ENCODE results near the gene MYMX. TPM values are rescaled to one million over a fixed set of nuclear protein-coding genes. Genes with fewer than 3 reads are reported as not detected.

Gene MYMX
- total RNA-seq, 1 experiment from 2014 or later, result not detected

DNA sequence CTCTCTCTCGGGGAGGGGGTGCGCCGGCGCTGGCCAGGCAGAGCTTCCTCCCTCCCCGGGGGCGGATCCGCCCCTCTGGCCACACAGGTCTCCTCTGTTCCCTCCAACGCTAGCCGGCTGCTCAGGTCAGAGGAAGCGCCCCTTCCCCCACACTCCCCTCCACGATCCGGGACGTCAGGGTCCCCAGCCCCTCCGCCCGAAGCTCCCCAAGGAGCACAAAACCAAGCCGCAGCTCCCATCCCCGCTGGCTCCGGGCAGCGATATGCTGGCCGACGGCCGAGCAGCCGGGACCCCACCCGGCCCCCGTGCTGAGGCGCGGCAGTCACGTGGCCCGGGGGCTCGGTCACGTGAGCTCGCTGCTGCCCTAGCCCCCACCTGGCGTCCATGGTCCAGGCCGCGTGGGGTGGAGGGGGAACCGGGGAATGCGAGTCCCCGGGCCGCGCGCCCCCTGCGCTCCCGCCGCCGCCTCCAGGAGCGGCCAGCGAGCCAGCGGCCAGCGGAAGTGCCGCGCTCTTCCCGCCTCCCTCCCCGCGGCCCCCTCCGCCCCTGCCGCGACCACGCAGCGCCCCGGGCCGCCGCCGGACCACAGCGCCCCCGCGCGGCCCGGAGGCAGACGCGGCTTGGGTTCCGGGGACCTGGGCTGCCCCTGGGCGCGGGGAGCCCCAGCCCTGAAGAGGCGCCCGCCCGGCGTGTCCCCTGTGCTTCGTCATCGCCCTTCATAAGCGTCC, 40.5 kb downstream of the MYMX start, which contains the start of gene SLC35B2:
Gene SLC35B2, minus strand, starts transcription at position 504 of the 728 bp plus-strand sequence. Its CDS starts 118 bp downstream, at position 386.
- ChIA-PET POLR2A (interaction anchor here (0.5 to 2.0 kb wide), 8 partner anchors 10 to 548 kb away, joined by 3 to 37 read pairs (median 4); partner anchors contain the start of genes HSP90AB1 and SLC29A1), CTCF (interaction anchor here (0.7 to 3.4 kb wide), 10 partner anchors 10 to 163 kb away, joined by 3 to 18 read pairs (median 6); partner anchors contain the start of genes AARS2, HSP90AB1 and TMEM151B)
- TF ChIP-seq, protein P1, sequence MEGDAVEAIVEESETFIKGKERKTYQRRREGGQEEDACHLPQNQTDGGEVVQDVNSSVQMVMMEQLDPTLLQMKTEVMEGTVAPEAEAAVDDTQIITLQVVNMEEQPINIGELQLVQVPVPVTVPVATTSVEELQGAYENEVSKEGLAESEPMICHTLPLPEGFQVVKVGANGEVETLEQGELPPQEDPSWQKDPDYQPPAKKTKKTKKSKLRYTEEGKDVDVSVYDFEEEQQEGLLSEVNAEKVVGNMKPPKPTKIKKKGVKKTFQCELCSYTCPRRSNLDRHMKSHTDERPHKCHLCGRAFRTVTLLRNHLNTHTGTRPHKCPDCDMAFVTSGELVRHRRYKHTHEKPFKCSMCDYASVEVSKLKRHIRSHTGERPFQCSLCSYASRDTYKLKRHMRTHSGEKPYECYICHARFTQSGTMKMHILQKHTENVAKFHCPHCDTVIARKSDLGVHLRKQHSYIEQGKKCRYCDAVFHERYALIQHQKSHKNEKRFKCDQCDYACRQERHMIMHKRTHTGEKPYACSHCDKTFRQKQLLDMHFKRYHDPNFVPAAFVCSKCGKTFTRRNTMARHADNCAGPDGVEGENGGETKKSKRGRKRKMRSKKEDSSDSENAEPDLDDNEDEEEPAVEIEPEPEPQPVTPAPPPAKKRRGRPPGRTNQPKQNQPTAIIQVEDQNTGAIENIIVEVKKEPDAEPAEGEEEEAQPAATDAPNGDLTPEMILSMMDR (IDR thresholded peaks at IDR 0.05; ENCODE audit: insufficient read depth in 1 of 2, low read depth in 1 of 2, low read length in 1 of 2, severe bottlenecking in 1 of 2, unreplicated experiment in 1 of 2), result peak; percentile 31 to 66
- Mint-ChIP-seq H3K27me3 (ENCODE audit: insufficient read depth, unreplicated experiment) (no peaks in the 10 kb centered on the region), H3K27ac (ENCODE audit: unreplicated experiment) (peak within 1 kb of the TSS; percentile 87), H3K4me1 (ENCODE audit: low read depth, unreplicated experiment) (peaks cover 29% of the 10 kb centered on the region), H3K9me3 (ENCODE audit: unreplicated experiment) (no peaks in the 10 kb centered on the region), H3K4me3 (ENCODE audit: unreplicated experiment) (peak within 1 kb of the TSS; percentile 78), H3K36me3 (ENCODE audit: insufficient read depth, unreplicated experiment) (peaks cover 64% of the 10 kb centered on the region)
- H3K4me1 ChIP-seq, result peaks cover 8% of the 10 kb centered on the region; the same call in 1 of the 2 replicates
- no peaks in the 10 kb centered on the region for H3K27me3 ChIP-seq (replicated peaks; ENCODE audit: control insufficient read depth, insufficient read depth, low read length)
- peak within 1 kb of the TSS; percentile 60 for H3K4me3 ChIP-seq (ENCODE audit: low read depth, low read length)
- intact Hi-C loops (cut with micrococcal nuclease; ENCODE audit: unreplicated experiment), result no loop called here
- H3K36me3 ChIP-seq (ENCODE audit: control insufficient read depth, insufficient read depth, low read length), result peaks cover 7% of the 10 kb centered on the region
- peak; percentile 82 for DNase-seq
- BruUV-seq (replicated peaks), result no TSS peak
- no peaks in the 10 kb centered on the region for H3K9me3 ChIP-seq

DNA sequence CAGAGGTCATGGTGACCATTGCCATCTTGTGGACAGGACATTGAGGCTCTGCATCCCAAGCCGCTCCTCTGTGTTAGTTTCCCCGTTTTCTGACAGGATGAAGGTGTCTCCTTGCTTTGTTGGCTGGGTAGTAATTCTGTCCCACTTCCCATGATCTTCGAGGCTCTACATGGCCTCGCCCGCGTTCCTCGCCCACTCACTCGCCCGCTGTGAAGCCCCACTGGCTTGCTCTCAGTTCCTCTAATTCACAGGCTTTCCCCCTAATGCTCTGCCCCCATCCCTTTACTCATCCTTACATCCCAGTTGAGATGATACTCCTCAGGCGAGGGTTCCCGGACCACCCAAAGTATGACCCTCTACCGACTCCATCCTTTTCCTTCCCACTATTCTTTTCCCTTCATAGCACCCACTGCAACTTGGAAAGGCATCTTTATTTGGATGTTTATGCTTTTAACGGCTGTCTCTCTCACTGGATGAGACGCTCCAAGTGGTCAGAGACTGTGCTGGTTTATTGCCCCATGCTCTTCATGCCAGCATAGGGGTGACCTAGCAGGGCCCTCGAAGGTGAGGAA, 41.1 kb downstream of the MYMX start:
- intact Hi-C loops (cut with micrococcal nuclease; ENCODE audit: unreplicated experiment), result no loop called here
- H3K36me3 Mint-ChIP-seq (ENCODE audit: insufficient read depth, unreplicated experiment), result peaks cover 57% of the 10 kb centered on the region

More for the DNA sequence above, 41.1 kb downstream of the MYMX start:
- POLR2A ChIA-PET, result interaction anchor here (1.3 to 2.0 kb wide), 2 partner anchors 11 to 34 kb away, joined by 8 to 37 read pairs; partner anchors contain the start of genes HSP90AB1 and SLC29A1
- CTCF ChIA-PET, result interaction anchor here (3.4 kb wide), 1 partner anchor 11 kb away, joined by 18 read pairs; the partner anchor contains the start of gene TMEM151B
- no TSS peak for BruUV-seq (replicated peaks)
- Mint-ChIP-seq H3K27me3 (ENCODE audit: insufficient read depth, unreplicated experiment) (no peaks in the 10 kb centered on the region), H3K4me3 (ENCODE audit: unreplicated experiment) (peak overlapping the region; percentile 78), H3K27ac (ENCODE audit: unreplicated experiment) (peak overlapping the region; percentile 87), H3K9me3 (ENCODE audit: unreplicated experiment) (no peaks in the 10 kb centered on the region), H3K4me1 (ENCODE audit: low read depth, unreplicated experiment) (peaks cover 29% of the 10 kb centered on the region)
- Histone ChIP-seq H3K27me3 (replicated peaks; ENCODE audit: control insufficient read depth, insufficient read depth, low read length) (no peaks in the 10 kb centered on the region), H3K9me3 (no peaks in the 10 kb centered on the region), H3K4me3 (ENCODE audit: low read depth, low read length) (peak overlapping the region; percentile 60), H3K4me1 (peaks cover 13% of the 10 kb centered on the region), H3K36me3 (ENCODE audit: control insufficient read depth, insufficient read depth, low read length) (peaks cover 7% of the 10 kb centered on the region)
- DNase-seq, result no peak
- TF ChIP-seq, protein P1 (IDR thresholded peaks at IDR 0.05; ENCODE audit: insufficient read depth in 1 of 2, low read depth in 1 of 2, low read length in 1 of 2, severe bottlenecking in 1 of 2, unreplicated experiment in 1 of 2), result no peak
